Gastroesophageal sphincter (tissue), 3 donors: ENCODE results near the gene ZBTB4.

Experiments used
- EP300 ChIP-seq: sonication (generic); formaldehyde crosslinking; IDR thresholded peaks from one replicate; pipeline ENCODE4 v1.6.1; 2017; ENCODE audit warnings: antibody characterized with exemption, mild to moderate bottlenecking
- POLR2A ChIP-seq, 2 donors: fragments of 450-650 bp; IDR thresholded peaks; one replicate each; pipeline ENCODE4 v1.6.1; 2017; ENCODE audit warnings: antibody characterized with exemption in 2 of 2, mild to moderate bottlenecking in 2 of 2, moderate library complexity in 1 of 2
- POLR2AphosphoS5 ChIP-seq: sonication (generic); formaldehyde crosslinking; IDR thresholded peaks from one replicate; pipeline ENCODE4 v1.6.1; 2017; ENCODE audit warnings: antibody characterized with exemption
- TF ChIP-seq, protein P1 (sequence below), 4 experiments: fragments of 200-600 bp in 2 of 4; fragments of 450-650 bp in 2 of 4; sonication (generic) in 1 of 4; IDR thresholded peaks; one replicate each; pipeline ENCODE4 v1.5.1; 2017 to 2019; ENCODE audit warnings: antibody characterized with exemption in 4 of 4, mild to moderate bottlenecking in 2 of 4, moderate library complexity in 2 of 4

GRCh38 chr17:7509937-7510336 lies 30.5 kb upstream of the ZBTB4 start:
- TF ChIP-seq, protein P1, sequence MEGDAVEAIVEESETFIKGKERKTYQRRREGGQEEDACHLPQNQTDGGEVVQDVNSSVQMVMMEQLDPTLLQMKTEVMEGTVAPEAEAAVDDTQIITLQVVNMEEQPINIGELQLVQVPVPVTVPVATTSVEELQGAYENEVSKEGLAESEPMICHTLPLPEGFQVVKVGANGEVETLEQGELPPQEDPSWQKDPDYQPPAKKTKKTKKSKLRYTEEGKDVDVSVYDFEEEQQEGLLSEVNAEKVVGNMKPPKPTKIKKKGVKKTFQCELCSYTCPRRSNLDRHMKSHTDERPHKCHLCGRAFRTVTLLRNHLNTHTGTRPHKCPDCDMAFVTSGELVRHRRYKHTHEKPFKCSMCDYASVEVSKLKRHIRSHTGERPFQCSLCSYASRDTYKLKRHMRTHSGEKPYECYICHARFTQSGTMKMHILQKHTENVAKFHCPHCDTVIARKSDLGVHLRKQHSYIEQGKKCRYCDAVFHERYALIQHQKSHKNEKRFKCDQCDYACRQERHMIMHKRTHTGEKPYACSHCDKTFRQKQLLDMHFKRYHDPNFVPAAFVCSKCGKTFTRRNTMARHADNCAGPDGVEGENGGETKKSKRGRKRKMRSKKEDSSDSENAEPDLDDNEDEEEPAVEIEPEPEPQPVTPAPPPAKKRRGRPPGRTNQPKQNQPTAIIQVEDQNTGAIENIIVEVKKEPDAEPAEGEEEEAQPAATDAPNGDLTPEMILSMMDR (IDR thresholded peaks at IDR 0.05), result no peak
- TF ChIP-seq POLR2AphosphoS5 (no peak), POLR2A (IDR thresholded peaks at IDR 0.05) (no peak), EP300 (no peak)
